HG02763 (cell line): ENCODE measurements around the gene FUS.

Experiments
- ATAC-seq: cut with Tn5 transposase; IDR thresholded peaks from one replicate; pipeline ENCODE4 v1.9.1; 2021; ENCODE audit warnings: mild to moderate bottlenecking, moderate library complexity; ENCODE audit not compliant: unreplicated experiment

The FUS gene

GRCh38 chr16:31225193-31225592 lies 45.3 kb downstream of the FUS start:
- no peak for ATAC-seq

GRCh38 chr16:31228206-31228605 lies 48.3 kb downstream of the FUS start:
- ATAC-seq, result no peak

DNA sequence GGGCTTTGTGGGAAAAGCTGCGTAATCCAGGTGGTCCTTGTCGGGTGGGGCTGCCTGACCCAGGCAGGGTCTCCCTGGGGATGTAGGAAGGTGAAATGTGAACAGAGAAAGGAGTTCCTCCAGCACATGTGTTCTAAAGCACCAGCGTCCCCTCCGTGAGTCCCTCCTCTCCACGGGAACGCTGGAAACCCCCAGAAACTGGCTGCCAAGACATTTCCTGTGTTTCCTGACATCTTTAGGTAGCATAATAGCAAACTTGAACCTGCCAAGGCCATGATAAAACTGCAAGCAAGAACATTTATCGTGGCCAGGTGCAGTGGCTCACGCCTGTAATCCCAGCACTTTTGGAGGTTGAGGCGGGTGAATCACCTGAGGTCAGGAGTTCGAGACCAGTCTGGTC lies 49.6 kb downstream of the FUS start:
- ATAC-seq, result no peak

DNA sequence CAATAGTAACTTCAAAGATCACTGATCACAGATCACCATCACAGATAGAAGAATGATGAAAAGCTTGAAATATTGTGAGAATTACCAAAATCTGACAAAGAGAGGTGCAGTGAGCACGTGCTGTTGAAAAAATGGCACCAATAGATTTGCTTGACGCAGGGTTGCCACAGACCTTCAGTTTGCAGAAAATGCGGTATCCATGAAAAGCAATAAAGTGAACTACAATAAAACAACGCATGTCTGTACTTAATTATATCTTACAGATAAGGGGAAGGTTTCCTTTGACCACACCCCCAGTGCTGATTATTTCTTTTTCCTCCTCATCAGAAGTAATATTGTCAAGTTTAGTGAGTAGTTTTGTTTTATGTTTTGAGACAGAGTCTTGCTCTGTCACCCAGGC lies 58.1 kb downstream of the FUS start:
- ATAC-seq, result no peak
